HG03066 (cell line): ENCODE measurements around the gene SASH1.

Experiments used
- ATAC-seq: cut with Tn5 transposase; IDR thresholded peaks from one replicate; pipeline ENCODE4 v1.9.1; 2021; ENCODE audit warnings: low read depth; ENCODE audit not compliant: unreplicated experiment

Gene SASH1

GRCh38 chr6:148487461-148487860, 144.8 kb downstream of the SASH1 start:
- ATAC-seq: no peak

- ATAC-seq: no peak
Observed at GRCh38 chr6:148491638-148492251, 149.1 kb downstream of the SASH1 start.

GRCh38 chr6:148492654-148493290, 150.1 kb downstream of the SASH1 start:
- no peak for ATAC-seq

GRCh38 chr6:148493424-148493823, 150.8 kb downstream of the SASH1 start:
- no peak for ATAC-seq

GRCh38 chr6:148494226-148494625, 151.6 kb downstream of the SASH1 start:
- no peak for ATAC-seq

GRCh38 chr6:148495029-148495428, 152.4 kb downstream of the SASH1 start:
- no peak for ATAC-seq

- no peak for ATAC-seq
Observed at GRCh38 chr6:148497257-148497656, 154.6 kb downstream of the SASH1 start.

GRCh38 chr6:148497717-148498116, 155.1 kb downstream of the SASH1 start:
- ATAC-seq: no peak

GRCh38 chr6:148500402-148500801, 157.8 kb downstream of the SASH1 start:
- no peak for ATAC-seq

GRCh38 chr6:148501178-148501590, 158.5 kb downstream of the SASH1 start:
- ATAC-seq: no peak

GRCh38 chr6:148502083-148502772, 159.6 kb downstream of the SASH1 start:
- no peak for ATAC-seq

- ATAC-seq: no peak
Observed at GRCh38 chr6:148502773-148503135, 160.1 kb downstream of the SASH1 start.

GRCh38 chr6:148503703-148504102, 161.1 kb downstream of the SASH1 start:
- no peak for ATAC-seq

- ATAC-seq: no peak
Observed at GRCh38 chr6:148507774-148508173, 165.1 kb downstream of the SASH1 start.

- no peak for ATAC-seq
Observed at GRCh38 chr6:148508401-148509041, 165.9 kb downstream of the SASH1 start.

GRCh38 chr6:148509119-148509799, 166.6 kb downstream of the SASH1 start:
- peak; percentile 3 for ATAC-seq

- peak; percentile 84 for ATAC-seq
Observed at GRCh38 chr6:148509800-148510581, 167.4 kb downstream of the SASH1 start.

- ATAC-seq: no peak
Observed at GRCh38 chr6:148513145-148514071, 170.8 kb downstream of the SASH1 start.
